ENCODE results near the gene CD164. TPM values are rescaled to one million over a fixed set of nuclear protein-coding genes. Genes with fewer than 3 reads are reported as not detected.

Gene CD164
- total RNA-seq, 2 experiments from 2014 or later, result 171 to 180 TPM

DNA sequence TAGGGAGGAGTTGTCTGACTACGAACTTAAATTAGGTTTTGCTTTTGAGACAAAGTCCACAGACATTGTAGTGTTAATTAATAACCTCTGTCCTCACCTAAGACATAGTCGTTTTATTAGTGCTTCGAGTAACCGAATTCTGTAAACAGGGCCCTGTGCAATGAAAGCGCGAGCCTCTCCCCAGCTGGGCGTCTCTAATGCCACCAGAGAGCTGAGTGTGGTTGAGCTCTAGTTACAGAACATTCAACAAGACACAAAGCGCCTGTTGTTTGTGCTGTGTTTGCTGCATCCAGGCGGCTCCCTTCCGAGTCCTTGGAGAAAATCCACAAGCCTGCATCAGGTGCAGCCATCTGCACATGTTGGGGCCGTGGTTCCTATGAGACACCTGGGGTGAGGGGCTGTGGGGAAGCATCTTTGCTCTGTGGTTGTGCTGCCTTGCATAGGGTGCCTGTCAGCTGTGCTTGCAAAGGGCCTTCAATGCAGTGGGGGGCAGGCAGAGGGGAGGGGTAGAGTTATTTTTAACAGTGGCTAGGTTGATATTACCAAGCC lies 63.9 kb downstream of the CD164 start:
- Mint-ChIP-seq H3K27ac (no peak overlapping the region), H3K4me1 (peaks cover 6% of the 10 kb centered on the region), H3K27me3 (no peaks in the 10 kb centered on the region), H3K36me3 (no peaks in the 10 kb centered on the region), H3K9me3 (no peaks in the 10 kb centered on the region), H3K4me3 (no peak overlapping the region)
- no peak for DNase-seq

DNA sequence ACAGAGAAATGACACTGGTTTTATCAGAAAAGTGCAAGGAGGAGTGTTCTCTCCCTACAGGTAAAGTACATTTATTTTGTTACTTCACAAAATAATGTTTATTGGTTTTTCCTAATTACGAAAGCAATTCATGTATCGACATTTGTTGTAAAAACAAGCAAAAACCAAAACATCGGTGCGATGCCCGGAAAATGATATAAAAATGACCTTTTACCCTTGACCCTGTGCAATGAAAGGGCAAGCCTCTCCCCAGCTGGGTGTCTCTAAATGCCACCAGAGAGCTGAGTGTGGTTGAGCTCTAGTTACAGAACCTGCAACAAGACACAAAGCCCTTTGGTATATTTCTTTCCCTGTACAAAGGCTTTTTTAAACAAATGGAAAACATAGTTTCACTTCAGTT lies 65.4 kb downstream of the CD164 start:
- Mint-ChIP-seq H3K27ac (no peak overlapping the region), H3K4me1 (no peaks in the 10 kb centered on the region), H3K4me3 (no peak overlapping the region), H3K27me3 (no peaks in the 10 kb centered on the region), H3K9me3 (no peaks in the 10 kb centered on the region), H3K36me3 (no peaks in the 10 kb centered on the region)
- no peak for DNase-seq

Other genes with a start within 250 kb of the CD164 start
- gene PPIL6, start 58.2 kb upstream of the CD164 start, total RNA-seq, result under 1 TPM; 0.60 to 0.64 TPM
- 1 to 10 TPM; 7.0 to 7.9 TPM for gene SMPD2, start 58.3 kb upstream of the CD164 start, total RNA-seq
- 10 to 100 TPM; 21.2 to 23.5 TPM for gene MICAL1, start 73.3 kb upstream of the CD164 start, total RNA-seq
- gene ZBTB24, start 100.8 kb upstream of the CD164 start, total RNA-seq, result 10 to 100 TPM; 16.1 to 16.5 TPM

All from activated naive CD8-positive, alpha-beta T cell treated with anti-CD3 and anti-CD28 coated beads for 36 hours (primary cell).